ENCODE measurements around the gene SCYGR8.

- TF ChIP-seq CTCF (IDR thresholded peaks at IDR 0.05) (no peak), POLR2A (IDR thresholded peaks at IDR 0.05) (no peak), POLR2AphosphoS5 (IDR thresholded peaks at IDR 0.05) (no peak)
Measured at GRCh38 chr2:227720680-227721079, 25.0 kb upstream of the SCYGR8 start.

All from suprapubic skin (tissue), 4 donors.